ENCODE results near the gene FOXJ3.

The FOXJ3 gene

DNA sequence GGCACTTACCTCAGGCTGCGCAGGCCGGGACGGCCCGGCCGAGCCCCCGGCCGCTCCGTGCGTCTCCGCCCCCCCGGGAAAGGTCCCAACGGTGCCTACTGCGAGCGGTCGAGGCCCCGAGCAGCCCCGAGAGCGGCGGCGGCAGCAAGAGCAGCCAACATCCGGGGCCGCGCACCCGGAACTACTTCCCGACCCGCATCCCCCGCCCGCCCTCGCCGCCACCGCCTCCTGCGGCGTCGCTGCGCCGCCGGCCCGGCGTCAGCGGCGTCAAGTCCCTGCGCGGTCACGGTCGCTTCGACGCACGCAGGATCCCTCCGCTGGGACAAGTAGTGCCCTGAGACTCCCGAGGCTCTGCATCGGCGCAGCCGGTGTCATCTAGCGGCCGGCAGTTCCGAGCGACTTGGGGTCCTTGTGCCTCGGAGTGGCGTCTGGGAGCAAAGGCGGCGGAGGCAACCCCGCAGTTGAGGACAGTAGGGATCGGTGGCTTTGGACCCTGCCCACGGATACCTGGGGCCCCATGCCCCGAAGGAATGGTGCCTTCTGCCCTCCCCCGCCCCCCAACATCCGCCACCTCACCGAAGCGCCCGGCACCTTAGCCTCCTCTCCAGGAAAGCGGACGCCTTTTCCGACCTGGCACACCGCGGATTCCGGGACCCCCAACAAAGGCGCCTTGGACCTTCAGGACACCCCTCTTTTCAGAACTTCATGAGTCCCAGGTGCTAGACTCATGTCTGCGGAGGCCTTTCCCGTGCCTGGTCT, at the start of gene FOXJ3:
FOXJ3 (minus strand) TSS at position 186 of the 759 bp plus-strand sequence. CDS start 24,142 bp downstream, outside the sequence.
- DNase-seq (ENCODE audit: low spot score) = peak; percentile 89

DNA sequence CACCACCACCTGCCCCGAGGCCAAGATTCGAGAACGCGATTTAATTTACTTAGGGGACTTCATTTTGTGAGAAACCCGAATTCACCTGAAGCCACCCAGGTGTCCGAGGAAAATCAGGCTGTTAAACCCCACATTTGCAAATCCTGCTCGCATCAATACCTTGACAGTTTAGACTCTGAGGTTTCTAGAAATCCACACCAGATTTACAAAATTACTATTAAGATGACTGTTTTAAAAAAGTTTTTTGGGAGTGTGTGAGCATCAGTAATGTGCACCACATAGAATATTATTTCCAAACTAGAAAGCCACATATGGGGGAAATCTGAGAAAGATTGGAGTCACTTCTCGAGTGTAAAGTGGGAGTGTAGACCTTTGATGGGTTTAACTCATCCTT, 46.2 kb upstream of the FOXJ3 start:
- peak; percentile 0 for DNase-seq (ENCODE audit: low spot score)

DNA sequence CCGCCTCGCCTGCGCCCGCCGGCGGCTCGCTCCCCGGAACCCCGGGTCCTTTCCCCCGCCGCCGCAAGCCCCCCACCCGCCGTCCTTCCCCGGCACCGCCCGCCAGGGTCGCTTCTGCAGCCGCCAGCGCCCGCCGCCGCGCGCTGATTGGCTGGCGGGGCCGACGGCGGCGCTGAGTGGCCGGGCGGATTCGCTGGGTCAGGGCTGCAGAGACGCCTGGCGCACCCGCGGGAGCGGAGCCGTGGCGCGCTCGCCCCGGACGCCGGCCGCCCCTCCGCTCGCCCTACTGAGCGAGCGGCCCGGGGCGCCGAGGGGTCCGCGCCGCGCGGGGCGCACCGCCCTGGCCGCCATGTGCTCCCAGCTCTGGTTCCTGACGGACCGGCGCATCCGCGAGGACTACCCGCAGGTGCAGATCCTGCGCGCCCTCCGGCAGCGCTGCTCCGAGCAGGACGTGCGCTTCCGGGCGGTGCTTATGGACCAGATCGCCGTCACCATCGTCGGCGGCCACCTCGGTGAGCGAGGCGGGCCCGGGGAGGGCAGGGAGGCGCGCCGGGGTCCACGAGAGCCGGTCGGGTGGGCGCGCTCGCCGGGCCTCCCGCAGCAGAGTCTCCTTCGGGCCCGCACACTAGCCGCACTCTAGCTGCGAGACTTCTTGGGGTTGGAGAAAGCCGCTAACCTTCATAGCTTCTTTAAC, 45.7 kb upstream of the FOXJ3 start, which contains the start of gene RIMKLA:
RIMKLA (plus strand) TSS at position 207 of the 694 bp plus-strand sequence; CDS start at position 350, 143 bp downstream.
- DNase-seq (ENCODE audit: low spot score) = peak; percentile 71

DNA sequence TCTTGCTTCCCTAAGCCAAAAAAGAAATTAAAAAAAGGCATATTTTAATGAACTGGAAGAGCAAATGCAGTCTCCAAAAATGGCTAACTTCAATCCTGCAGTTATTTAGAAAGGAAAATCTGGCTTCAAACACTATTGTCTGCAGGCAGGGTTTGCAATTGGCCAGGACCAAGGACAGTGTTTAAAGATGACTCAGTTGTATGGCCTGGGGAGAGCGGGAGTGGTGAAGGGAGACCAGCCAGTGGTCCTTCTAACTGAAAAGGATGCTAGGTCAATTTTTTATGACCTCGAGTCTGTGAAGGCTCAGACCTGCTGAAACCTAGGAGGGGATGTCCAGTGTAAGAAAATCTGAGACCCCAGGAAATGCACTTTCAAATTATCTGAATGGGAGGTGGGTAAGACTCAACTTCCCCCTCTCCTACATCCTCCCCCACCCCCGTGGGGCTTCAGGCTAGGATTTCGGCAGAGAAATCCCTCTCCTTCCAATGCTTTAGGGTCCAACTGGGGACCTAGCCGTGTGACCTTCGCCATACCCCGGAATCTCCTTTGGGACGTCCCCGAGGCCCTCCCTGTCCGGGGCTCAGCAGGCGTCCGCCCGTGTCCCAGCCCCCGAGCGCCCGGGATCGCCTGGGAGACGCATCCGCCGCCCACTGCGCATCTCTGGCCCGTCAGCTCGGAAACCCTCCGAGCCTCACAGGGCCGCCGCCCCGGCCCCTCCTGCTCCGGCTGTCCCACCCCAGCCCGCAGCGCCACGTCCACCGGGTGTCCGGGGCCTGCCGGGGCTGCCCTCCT, 45.0 kb upstream of the FOXJ3 start:
- DNase-seq (ENCODE audit: low spot score) = no peak

DNA sequence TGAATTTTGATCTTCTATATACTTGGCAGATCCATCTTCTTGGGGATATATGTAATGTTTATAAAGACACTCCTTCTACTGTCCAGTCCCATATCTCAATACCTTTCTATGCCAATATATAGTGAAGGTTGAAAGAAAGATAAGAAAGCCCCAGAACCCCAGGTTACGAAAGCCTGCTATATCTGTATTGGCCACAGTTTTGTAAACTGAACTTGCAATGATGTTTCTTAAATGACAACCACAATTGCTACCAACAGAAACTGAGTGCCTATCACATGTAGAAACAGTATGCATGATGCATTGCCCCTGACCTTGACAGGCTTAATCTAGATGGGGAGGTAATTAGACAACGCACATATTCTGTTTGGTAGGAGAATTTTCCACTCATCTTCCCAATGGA, 37.8 kb upstream of the FOXJ3 start:
- no peak for DNase-seq (ENCODE audit: low spot score)

DNA sequence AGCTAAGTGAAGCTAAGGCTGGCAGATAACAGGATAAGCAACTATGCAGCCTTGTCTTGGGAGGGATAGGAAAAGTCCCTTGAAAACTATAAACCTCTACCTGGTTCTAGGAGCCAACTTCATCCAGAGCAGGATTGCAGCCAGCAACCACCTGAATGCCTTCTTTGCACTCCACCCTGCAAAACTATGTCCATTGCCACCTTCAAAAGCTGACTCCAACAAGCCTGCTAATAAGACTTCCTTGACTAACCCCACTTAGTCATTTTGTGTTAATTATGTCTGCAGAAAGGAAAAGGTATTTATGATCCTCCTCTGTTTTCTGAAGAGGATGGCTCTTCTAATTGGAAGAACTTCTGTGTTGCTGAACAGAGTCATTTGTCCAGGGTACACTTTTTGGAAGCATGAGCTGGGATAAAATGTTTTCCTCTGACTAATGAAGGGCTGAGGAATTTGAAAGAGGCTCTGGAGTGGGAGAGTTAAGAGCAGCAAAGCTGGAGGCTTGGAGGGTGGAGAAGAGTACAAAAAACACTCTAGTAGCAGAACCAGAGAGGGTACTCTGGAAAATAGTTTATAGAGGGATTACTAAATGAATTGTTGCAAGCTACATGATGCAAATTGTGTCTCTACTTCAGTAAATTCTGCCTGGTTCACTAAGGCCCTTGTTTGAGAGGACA, 36.0 kb upstream of the FOXJ3 start:
- DNase-seq (ENCODE audit: low spot score) = no peak

DNA sequence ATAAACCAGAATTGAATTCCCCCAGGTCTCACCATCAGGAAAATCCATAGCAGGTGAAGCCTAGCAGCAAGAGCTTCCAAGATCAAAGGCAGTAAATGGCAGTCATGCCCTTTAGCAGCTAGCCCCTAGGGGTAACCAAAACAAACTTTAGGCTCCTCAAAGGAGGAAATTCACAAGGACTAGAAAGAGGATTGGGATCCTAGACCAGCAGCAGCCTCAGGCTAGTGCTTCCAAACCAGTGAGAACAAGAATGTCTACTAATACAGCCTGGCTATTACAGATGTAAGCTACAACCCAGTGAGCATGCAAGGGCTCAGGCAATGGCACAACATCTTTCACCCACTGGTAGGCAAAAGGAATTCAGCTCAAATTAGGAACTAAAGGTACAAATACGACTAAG, 34.4 kb upstream of the FOXJ3 start:
- DNase-seq (ENCODE audit: low spot score) = no peak

DNA sequence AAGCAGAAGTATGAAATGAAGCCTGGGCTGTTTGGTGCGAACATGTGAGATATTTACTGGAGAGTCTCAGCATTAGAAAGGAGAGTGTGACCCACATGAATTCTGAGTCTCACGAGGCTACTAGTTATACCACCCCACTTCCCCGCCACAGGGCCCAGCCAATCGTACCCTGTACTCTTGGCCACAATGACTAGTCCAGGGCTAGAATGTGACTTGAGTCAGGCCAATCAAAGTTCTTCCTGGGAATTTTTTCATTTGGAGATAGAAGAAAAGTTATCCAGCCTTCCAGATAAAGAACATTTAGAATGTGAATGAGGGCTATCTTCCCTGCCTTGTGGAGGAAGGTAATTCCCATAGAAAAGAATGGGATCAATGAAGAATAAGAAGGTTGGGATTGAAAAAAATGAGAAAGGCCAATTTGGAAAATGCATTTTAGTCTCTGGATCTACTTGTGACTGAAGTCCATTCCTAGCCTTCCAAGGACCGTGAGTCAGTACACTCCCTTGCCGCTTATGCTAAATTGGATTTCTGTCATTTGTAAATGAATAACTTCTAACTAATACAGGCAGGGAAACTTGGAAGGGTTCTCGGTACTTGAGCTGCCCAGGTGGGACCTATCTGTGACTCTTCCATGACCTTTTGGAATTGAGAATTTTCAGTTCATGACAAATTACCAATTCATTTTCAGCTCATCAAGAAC, 33.2 kb upstream of the FOXJ3 start:
- DNase-seq (ENCODE audit: low spot score) = no peak

DNA sequence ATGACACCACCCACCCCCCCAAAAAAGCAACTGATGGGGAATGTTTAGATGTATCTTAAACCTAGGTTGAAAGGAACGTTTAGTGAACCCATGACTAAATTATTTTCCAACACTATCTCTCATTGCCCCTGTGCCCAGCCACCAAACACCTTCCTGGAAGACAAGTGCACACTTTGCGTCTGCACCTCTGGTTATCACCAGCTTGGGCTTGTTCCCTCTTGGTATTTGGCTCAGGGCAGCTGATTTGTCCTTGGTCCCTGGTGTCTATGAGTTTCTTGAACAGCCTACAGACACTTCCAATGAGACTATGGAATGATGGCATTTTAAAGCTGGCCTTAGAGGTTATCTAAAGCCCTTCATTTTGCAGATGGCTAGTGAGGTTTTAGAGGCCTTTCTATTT, 30.1 kb upstream of the FOXJ3 start:
- DNase-seq (ENCODE audit: low spot score) = no peak

DNA sequence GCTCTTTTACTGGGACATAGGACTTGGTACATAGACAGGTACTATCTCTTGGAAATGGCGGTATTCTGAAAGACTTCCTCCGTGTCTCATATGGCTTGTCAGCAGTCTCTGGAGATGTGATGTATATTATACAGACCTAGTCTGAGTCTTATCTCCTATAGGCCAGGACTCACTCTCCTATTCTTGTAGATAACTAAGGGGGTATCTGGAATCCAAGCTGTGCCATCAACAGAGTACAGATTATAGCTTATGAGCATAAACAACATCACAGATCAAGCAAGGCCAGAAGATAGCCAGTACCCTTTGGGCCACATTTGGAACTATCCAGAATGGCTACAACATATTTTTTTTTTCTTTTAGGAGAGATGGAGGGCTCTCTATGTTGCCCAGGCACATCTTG, 29.5 kb upstream of the FOXJ3 start:
- no peak for DNase-seq (ENCODE audit: low spot score)

DNA sequence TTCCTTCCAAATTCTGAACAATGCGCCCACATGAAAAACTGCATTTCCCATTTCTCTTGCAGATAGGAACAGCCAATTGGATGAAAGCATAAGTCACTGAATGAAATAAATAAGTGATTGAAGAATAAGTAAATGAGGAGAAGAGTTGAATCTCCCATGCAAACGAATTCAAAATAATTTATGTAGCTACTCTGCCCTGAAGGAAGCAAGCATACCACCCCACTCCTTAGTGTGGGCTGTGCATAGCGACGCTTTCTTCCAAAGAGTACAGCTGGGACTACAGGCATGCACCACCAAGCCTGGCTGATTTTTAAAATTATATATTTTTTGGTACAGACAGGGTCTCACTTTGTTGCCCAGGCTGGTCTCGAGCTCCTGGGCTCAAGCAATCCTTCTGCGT, 29.1 kb upstream of the FOXJ3 start:
- DNase-seq (ENCODE audit: low spot score) = no peak

DNA sequence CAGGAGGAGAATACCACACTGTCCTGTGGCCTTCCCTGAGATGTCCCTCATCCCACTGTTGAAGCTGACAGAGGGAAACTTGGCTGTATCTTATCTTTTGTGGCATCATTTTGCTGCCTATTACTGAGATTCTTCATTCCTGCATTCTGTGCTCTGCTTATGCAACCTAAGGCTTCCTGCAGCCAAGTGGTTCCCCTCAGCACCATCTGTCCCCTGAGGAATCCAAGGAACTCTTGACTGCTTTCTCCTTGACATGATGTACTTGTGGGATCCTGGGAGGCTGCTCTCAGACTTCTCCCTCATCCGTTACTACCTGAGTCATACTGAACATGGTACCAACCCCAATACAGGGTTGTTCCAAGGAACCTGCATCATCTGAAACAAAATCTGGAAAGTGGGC, 24.4 kb upstream of the FOXJ3 start:
- no peak for DNase-seq (ENCODE audit: low spot score)

DNA sequence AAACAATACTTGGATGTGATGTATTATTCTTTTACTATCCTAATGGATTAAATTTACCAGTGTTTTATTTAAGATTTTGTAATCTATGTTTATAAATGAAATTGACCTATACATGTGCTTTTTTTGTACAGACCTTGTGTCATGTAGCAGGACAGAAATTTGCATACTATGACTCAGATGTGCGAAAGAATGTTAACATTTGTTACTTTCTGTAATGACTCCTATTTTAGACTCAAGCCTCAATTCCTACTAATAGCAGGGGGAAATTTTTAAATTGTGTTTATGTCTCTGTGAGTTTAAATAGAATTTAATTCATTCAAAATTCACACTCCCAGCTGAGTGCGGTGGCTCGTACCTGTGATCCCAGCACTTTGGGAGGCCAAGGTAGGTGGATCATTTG, 23.8 kb upstream of the FOXJ3 start:
- no peak for DNase-seq (ENCODE audit: low spot score)

DNA sequence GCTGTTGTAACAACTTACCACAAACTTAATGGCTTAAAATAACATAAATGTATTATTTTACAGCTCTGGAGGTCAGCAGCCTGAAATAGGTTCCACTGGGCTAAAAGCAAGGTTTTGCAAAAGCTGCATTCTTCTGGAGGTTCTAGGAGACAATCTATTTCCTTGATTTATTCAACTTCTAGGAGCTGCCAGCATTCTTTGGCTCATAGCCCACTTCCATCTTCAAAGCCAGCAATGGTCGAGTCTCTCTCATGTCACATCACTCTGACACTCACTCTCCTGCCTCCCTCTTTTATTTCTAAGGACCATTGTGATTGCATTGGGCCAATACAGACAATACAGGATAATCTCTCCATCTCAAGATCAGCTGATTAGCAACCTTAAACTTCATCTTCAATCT, 15.1 kb upstream of the FOXJ3 start:
- DNase-seq (ENCODE audit: low spot score) = no peak

DNA sequence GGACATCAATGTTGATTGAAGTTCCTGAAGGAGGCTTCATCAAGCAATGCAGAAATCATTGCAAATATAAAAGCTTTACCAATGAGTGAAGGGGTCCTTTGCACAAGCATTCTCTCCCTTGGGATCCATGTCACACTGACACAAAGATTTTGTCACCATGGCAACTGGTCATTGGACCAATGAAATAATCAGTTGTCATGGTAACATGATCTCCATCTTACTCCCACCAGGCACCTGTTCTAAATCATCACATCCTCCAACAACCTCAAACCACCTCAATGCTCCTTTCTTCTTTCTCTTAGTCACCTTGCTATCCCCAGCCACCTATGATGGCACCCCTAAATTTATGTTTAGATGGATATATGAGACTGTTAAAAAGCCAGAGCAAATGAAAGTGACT, 13.5 kb upstream of the FOXJ3 start:
- no peak for DNase-seq (ENCODE audit: low spot score)

DNA sequence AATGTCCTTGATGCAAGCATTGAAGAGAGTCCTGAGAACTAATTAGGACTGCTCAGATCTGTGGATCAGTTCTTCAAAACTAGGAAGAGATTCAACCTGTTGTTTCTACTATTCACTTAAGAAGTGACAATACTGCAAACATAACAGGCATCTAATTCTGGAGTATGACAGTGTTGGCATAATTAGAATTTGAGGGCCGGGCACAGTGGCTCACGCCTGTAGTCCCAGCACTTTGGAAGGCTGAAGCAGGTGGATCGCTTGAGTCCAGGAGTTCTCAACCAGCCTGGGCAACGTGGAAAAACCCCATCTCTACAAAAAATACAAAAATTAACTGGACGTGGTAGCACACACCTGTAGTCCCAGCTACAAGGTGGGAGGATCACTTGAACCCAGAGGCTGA, 8.0 kb upstream of the FOXJ3 start:
- DNase-seq (ENCODE audit: low spot score) = no peak

DNA sequence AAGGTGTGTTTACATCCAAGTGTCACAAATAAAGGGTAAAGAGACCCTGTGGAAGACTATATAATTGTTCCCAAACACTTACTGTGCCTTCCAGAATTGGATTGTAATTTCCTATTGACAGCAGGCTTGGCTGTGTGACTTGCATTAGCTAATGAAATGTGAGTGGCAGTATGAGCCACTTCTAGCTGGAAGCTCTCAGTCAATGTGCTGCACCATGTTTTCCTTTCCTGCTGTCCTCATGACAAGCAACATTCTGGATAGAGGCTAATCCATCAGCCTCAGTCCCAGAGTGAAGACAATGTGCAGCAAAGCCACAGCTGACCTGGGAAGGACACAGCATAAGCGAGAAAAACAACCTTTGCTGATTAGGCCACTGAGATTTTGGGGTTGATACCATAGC, 5.9 kb upstream of the FOXJ3 start:
- DNase-seq (ENCODE audit: low spot score) = no peak

DNA sequence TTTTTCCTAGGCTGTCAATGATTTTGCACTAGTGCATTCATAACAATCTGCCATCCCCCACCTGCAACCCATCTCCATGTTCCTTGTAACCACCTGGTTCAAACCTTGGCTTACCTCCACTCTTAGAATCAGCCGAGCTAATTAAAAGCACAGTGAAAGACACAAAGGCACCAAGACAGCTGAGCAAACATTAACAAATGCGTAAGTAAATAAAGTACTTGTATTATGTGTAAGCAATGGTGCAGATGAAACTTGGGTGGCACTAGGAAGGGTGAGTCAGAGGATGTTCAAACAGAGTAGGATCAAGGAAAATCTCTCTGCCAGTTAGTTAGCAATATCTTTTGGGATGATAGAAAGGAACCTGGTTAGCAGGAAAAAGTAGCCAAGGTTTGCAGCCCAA, 5.1 kb upstream of the FOXJ3 start:
- no peak for DNase-seq (ENCODE audit: low spot score)

DNA sequence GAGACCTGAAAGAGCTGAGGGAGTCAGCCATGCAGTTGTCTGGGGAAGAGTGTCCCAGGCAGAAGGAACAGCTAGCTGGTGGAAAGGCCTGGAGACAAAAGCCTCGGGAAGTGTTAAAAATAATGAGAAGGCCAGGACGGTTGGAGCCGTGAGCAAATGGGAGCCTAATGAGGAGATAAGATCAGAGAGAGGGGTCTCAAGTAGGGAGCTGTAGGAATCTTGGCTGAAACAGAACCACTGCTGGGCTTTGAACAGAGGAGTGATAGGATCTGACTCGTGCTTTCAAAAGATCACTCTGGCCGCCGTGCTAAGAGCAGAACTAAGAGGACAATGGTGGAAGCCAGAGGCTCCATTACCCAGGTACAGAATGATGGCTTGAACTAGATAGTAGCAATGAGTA, 1.9 kb upstream of the FOXJ3 start:
- no peak for DNase-seq (ENCODE audit: low spot score)

DNA sequence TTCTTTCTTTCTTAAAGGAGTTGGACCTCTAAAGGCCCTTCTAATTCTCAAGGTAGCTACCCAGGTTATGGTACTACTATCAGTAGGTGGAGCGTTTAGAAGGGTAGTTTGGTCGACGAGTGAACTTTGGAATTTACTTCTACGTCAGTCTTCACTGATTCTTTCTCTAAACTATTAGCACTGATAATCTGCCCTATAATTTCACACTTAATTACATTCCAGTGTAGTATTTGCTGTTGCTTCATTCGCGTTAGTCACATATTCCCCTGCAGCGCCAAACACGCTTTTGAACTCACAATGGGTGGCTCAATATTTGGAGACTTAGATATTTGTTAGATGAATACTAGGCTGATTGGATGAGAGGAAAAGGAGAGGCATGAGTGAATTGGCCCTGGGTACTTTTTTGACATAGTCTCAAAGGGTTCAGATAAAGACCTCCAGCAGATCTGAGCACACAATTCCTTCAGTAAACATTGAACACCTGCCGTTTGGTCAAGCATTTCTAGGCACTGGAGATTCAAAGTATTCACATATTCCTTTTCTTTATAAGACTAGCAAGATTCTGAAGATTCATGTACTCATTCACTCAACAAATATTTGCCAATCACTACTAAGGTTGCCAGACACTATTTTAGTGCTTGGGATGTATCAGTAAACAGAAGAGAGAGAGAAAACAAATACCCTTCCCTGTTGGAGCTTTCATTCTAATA, 929 bp upstream of the FOXJ3 start:
- DNase-seq (ENCODE audit: low spot score) = no peak

All from globus pallidus (tissue), 1 donor.